SK-N-SH treated with all-trans-retinoic acid at 6 μM for 48 hours (cell line): ENCODE measurements around the gene VAV3.

Experiments used
- ATAC-seq: fragments of 200-7000 bp; cut with Tn5 transposase; 3 replicates; pipeline ENCODE4 v1.9.1; 2020; ENCODE audit warnings: mild to moderate bottlenecking, moderate library complexity
- ARNTL ChIP-seq: fragments of 450-650 bp; formaldehyde crosslinking; IDR thresholded peaks from 2 replicates; pipeline ENCODE4 v1.5.0; 2020; ENCODE audit warnings: low read depth, mild to moderate bottlenecking, moderate library complexity, borderline replicate concordance
- CREB5 ChIP-seq: fragments of 250-450 bp; sonication (Bioruptor Pico); IDR thresholded peaks from 2 replicates; pipeline ENCODE4 v1.5.1; 2020; ENCODE audit warnings: low read depth, mild to moderate bottlenecking, moderate library complexity
- ESRRG ChIP-seq: fragments of 250-450 bp; sonication (Bioruptor Pico); IDR thresholded peaks from 2 replicates; pipeline ENCODE4 v1.6.1; 2021; ENCODE audit warnings: mild to moderate bottlenecking
- GLIS3 ChIP-seq: fragments of 250-450 bp; sonication (Bioruptor Pico); IDR thresholded peaks from 2 replicates; pipeline ENCODE4 v1.5.0; 2020; ENCODE audit warnings: mild to moderate bottlenecking, moderate library complexity
- OSR1 ChIP-seq: fragments of 250-450 bp; sonication (Bioruptor Pico); IDR thresholded peaks from 2 replicates; pipeline ENCODE4 v1.8.0; 2022; ENCODE audit warnings: moderate library complexity, mild to moderate bottlenecking, inconsistent platforms
- PATZ1 ChIP-seq: fragments of 250-450 bp; sonication (Bioruptor Pico); IDR thresholded peaks from 2 replicates; pipeline ENCODE4 v1.8.0; 2020; ENCODE audit warnings: mild to moderate bottlenecking, moderate library complexity, borderline replicate concordance
- PPARA ChIP-seq: fragments of 250-450 bp; sonication (Bioruptor Pico); IDR thresholded peaks from 2 replicates; pipeline ENCODE4 v1.5.0; 2020; ENCODE audit warnings: mild to moderate bottlenecking, borderline replicate concordance
- RARB ChIP-seq: fragments of 250-450 bp; sonication (Bioruptor Pico); IDR thresholded peaks from 2 replicates; pipeline ENCODE4 v1.8.0; 2021; ENCODE audit warnings: mild to moderate bottlenecking, moderate library complexity
- SNAI2 ChIP-seq: fragments of 250-450 bp; sonication (Bioruptor Pico); IDR thresholded peaks from 2 replicates; pipeline ENCODE4 v1.5.0; 2020; ENCODE audit warnings: mild to moderate bottlenecking, moderate library complexity
- TCF4 ChIP-seq: fragments of 250-450 bp; sonication (Bioruptor Pico); IDR thresholded peaks from 2 replicates; pipeline ENCODE4 v1.8.0; 2021; ENCODE audit warnings: mild to moderate bottlenecking, moderate library complexity, borderline replicate concordance
- ZC3H10 ChIP-seq: fragments of 250-450 bp; sonication (Bioruptor Pico); IDR thresholded peaks from 2 replicates; pipeline ENCODE4 v1.5.1; 2021; ENCODE audit warnings: mild to moderate bottlenecking, moderate library complexity
- ZNF565 ChIP-seq: fragments of 450-650 bp; formaldehyde crosslinking; conservative IDR thresholded peaks from 2 replicates; pipeline ENCODE4 v1.5.0; 2020; ENCODE audit warnings: low read depth, mild to moderate bottlenecking, moderate library complexity
- TF ChIP-seq, protein P1 (sequence below): fragments of 250-450 bp; sonication (Bioruptor Pico); IDR thresholded peaks from 2 replicates; pipeline ENCODE4 v1.8.0; 2021; ENCODE audit warnings: low read depth, mild to moderate bottlenecking, moderate library complexity, borderline replicate concordance
- TF ChIP-seq, protein P2 (sequence below): fragments of 250-450 bp; sonication (Bioruptor Pico); IDR thresholded peaks from 2 replicates; pipeline ENCODE4 v1.5.1; 2021; ENCODE audit warnings: mild to moderate bottlenecking, moderate library complexity
- TF ChIP-seq, protein P3 (sequence below): fragments of 250-450 bp; sonication (Bioruptor Pico); IDR thresholded peaks from 2 replicates; pipeline ENCODE4 v1.5.0; 2020; ENCODE audit warnings: mild to moderate bottlenecking, moderate library complexity

The VAV3 gene

GRCh38 chr1:107900090-107900945 lies 64.7 kb downstream of the VAV3 start:
- no peak for ATAC-seq
- TF ChIP-seq ZC3H10 (CRISPR knock-in tag) = no peak
- TF ChIP-seq ARNTL (CRISPR knock-in tag) = no peak
- TF ChIP-seq, protein P1, sequence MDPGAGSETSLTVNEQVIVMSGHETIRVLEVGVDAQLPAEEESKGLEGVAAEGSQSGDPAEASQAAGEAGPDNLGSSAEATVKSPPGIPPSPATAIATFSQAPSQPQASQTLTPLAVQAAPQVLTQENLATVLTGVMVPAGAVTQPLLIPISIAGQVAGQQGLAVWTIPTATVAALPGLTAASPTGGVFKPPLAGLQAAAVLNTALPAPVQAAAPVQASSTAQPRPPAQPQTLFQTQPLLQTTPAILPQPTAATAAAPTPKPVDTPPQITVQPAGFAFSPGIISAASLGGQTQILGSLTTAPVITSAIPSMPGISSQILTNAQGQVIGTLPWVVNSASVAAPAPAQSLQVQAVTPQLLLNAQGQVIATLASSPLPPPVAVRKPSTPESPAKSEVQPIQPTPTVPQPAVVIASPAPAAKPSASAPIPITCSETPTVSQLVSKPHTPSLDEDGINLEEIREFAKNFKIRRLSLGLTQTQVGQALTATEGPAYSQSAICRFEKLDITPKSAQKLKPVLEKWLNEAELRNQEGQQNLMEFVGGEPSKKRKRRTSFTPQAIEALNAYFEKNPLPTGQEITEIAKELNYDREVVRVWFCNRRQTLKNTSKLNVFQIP (CRISPR knock-in tag) = no peak
- TF ChIP-seq, protein P2, sequence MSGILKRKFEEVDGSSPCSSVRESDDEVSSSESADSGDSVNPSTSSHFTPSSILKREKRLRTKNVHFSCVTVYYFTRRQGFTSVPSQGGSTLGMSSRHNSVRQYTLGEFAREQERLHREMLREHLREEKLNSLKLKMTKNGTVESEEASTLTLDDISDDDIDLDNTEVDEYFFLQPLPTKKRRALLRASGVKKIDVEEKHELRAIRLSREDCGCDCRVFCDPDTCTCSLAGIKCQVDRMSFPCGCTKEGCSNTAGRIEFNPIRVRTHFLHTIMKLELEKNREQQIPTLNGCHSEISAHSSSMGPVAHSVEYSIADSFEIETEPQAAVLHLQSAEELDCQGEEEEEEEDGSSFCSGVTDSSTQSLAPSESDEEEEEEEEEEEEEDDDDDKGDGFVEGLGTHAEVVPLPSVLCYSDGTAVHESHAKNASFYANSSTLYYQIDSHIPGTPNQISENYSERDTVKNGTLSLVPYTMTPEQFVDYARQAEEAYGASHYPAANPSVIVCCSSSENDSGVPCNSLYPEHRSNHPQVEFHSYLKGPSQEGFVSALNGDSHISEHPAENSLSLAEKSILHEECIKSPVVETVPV = no peak
- no peak for TF ChIP-seq OSR1 (CRISPR knock-in tag)
- TF ChIP-seq, protein P3, sequence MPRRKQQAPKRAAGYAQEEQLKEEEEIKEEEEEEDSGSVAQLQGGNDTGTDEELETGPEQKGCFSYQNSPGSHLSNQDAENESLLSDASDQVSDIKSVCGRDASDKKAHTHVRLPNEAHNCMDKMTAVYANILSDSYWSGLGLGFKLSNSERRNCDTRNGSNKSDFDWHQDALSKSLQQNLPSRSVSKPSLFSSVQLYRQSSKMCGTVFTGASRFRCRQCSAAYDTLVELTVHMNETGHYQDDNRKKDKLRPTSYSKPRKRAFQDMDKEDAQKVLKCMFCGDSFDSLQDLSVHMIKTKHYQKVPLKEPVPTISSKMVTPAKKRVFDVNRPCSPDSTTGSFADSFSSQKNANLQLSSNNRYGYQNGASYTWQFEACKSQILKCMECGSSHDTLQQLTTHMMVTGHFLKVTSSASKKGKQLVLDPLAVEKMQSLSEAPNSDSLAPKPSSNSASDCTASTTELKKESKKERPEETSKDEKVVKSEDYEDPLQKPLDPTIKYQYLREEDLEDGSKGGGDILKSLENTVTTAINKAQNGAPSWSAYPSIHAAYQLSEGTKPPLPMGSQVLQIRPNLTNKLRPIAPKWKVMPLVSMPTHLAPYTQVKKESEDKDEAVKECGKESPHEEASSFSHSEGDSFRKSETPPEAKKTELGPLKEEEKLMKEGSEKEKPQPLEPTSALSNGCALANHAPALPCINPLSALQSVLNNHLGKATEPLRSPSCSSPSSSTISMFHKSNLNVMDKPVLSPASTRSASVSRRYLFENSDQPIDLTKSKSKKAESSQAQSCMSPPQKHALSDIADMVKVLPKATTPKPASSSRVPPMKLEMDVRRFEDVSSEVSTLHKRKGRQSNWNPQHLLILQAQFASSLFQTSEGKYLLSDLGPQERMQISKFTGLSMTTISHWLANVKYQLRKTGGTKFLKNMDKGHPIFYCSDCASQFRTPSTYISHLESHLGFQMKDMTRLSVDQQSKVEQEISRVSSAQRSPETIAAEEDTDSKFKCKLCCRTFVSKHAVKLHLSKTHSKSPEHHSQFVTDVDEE (CRISPR knock-in tag) = no peak
- TF ChIP-seq CREB5 (CRISPR knock-in tag) = no peak
- TF ChIP-seq PPARA (CRISPR knock-in tag) = no peak
- TF ChIP-seq GLIS3 (CRISPR knock-in tag) = no peak
- TF ChIP-seq TCF4 (CRISPR knock-in tag) = no peak
- no peak for TF ChIP-seq ESRRG
- no peak for TF ChIP-seq ZNF565
- no peak for TF ChIP-seq RARB
- TF ChIP-seq, all 23 proteins: peak for 0

GRCh38 chr1:107899655-107900054 lies 65.3 kb downstream of the VAV3 start:
- no peak for ATAC-seq
- TF ChIP-seq CREB5 (CRISPR knock-in tag) (no peak), ZNF565 (no peak)

DNA sequence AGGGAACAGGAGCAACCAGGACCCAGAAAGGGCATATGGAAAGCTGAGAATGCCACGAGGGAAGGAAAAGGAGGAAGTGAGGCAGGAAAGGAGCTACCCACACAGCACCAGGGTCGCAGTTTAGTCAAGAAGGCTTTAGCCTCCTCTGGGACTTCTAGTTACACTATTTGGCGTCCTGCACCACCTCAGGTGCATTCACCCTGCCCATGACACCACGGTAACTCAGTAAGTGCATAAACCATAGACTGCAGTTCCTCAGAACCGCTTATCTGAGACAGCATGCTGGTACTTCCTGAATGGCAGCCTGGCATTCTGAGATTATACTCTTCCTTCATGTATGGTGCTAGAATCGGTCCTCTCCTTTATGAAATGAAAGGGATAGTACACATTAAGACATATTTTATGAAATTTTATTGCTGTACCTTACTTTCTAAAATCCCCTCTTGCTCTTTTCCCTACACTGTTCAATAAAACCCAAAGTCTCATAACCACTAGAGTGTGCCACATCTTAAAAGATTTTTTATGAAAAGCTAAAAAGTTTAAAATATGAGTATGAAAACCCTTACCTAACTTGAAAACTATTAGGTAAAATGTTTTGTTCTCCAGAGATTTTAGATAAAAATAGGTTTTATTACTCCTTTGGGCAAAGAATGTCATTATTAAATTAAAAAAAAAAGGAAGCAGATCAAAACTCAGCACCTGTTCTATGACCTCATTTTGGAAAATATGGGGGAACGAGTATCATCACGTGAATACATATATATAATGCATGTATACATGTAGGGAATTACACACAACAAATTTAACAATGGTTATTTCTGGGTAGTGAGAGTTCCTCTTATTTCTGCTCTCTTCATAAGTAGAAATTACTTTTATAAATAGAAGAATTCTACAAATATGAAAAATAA lies 67.3 kb downstream of the VAV3 start:
- ATAC-seq = no peak
- TF ChIP-seq SNAI2 (no peak), ARNTL (CRISPR knock-in tag) (no peak), PATZ1 (CRISPR knock-in tag) (no peak), CREB5 (CRISPR knock-in tag) (no peak)
